NCI-H2029 (cell line): Measurements from ENCODE around the gene TSNAX.

Source experiments
- DNase-seq: peaks from one replicate; lab custom pipeline; 2025; lab: John Stamatoyannopoulos, UW

Gene TSNAX

GRCh38 chr1:231601824-231602672 is 73.6 kb downstream of the TSNAX start:
- DNase-seq = no peak

- no peak for DNase-seq
Observed at GRCh38 chr1:231602673-231602984, 74.2 kb downstream of the TSNAX start.

GRCh38 chr1:231603598-231604275 is 75.3 kb downstream of the TSNAX start:
- DNase-seq = peak; percentile 49

- no peak for DNase-seq
Observed at GRCh38 chr1:231604276-231604621, 75.8 kb downstream of the TSNAX start.

GRCh38 chr1:231605149-231606100 is 77.0 kb downstream of the TSNAX start:
- no peak for DNase-seq

GRCh38 chr1:231606712-231607111 is 78.2 kb downstream of the TSNAX start:
- DNase-seq = no peak

- no peak for DNase-seq
Observed at GRCh38 chr1:231610388-231610787, 81.9 kb downstream of the TSNAX start.

- no peak for DNase-seq
Observed at GRCh38 chr1:231611111-231611510, 82.6 kb downstream of the TSNAX start.

GRCh38 chr1:231611851-231612250 is 83.4 kb downstream of the TSNAX start:
- no peak for DNase-seq

GRCh38 chr1:231612393-231613089 is 84.1 kb downstream of the TSNAX start:
- no peak for DNase-seq

- DNase-seq = no peak
Observed at GRCh38 chr1:231613419-231614349, 85.2 kb downstream of the TSNAX start.
